ENCODE data around the gene CST9L. TPM values are rescaled to one million over a fixed set of nuclear protein-coding genes. Genes with fewer than 3 reads are reported as not detected.

Gene CST9L
- total and polyA plus RNA-seq, 12 donors: not detected

GRCh38 chr20:23517719-23518118, 50.6 kb downstream of the CST9L start:
- H3K4me3 ChIP-seq: no peak overlapping the region
- ATAC-seq: no peak
- DNase-seq: no peak
- peaks cover 0 to 5% (median 0%) of the 10 kb centered on the region in 7 donors for H3K27me3 ChIP-seq
- 74 to 79% methylated on average over 4 of the region's 4 CpGs for WGBS, 2 donors
- no peaks in the 10 kb centered on the region for H3K36me3 ChIP-seq
- intact Hi-C loops (cut with DNase I): no loop called here
- H3K9me3 ChIP-seq: no peaks in the 10 kb centered on the region
- H3K4me1 ChIP-seq: no peaks in the 10 kb centered on the region
- H3K27ac ChIP-seq: no peak overlapping the region
- TF ChIP-seq, protein P1, sequence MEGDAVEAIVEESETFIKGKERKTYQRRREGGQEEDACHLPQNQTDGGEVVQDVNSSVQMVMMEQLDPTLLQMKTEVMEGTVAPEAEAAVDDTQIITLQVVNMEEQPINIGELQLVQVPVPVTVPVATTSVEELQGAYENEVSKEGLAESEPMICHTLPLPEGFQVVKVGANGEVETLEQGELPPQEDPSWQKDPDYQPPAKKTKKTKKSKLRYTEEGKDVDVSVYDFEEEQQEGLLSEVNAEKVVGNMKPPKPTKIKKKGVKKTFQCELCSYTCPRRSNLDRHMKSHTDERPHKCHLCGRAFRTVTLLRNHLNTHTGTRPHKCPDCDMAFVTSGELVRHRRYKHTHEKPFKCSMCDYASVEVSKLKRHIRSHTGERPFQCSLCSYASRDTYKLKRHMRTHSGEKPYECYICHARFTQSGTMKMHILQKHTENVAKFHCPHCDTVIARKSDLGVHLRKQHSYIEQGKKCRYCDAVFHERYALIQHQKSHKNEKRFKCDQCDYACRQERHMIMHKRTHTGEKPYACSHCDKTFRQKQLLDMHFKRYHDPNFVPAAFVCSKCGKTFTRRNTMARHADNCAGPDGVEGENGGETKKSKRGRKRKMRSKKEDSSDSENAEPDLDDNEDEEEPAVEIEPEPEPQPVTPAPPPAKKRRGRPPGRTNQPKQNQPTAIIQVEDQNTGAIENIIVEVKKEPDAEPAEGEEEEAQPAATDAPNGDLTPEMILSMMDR (IDR thresholded peaks at IDR 0.05): no peak

GRCh38 chr20:23515250-23515939, 52.9 kb downstream of the CST9L start:
- Histone ChIP-seq H3K27me3 (peaks cover 0 to 5% (median 0%) of the 10 kb centered on the region in 7 donors), H3K4me1 (no peaks in the 10 kb centered on the region), H3K36me3 (no peaks in the 10 kb centered on the region), H3K27ac (no peak overlapping the region), H3K9me3 (no peaks in the 10 kb centered on the region), H3K4me3 (no peak overlapping the region)
- 76 to 78% methylated on average over 5 of the region's 5 CpGs for WGBS, 2 donors
- intact Hi-C loops (cut with DNase I): no loop called here
- DNase-seq: no peak
- TF ChIP-seq, protein P1 (IDR thresholded peaks at IDR 0.05): no peak
- ATAC-seq: no peak

DNA sequence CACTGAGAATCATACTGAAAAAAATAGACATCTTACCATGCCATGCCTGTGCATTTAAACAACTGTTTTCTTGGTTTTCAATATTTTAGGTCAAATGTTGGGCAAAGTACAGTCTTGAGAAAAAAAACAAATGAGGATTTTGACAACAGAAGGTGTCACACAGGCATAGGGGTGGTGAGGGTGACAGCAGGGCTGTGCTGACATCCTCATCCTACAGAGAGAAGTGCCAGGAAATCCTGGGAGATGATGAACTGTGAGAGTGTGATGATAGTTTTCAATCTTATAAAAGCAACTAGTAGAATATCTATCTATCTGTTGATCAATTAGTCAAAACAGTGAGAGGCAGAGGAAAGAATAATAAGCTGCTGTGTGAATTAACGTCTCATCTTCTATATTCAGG, 53.4 kb downstream of the CST9L start:
- Histone ChIP-seq H3K9me3 (no peaks in the 10 kb centered on the region), H3K4me1 (no peaks in the 10 kb centered on the region), H3K36me3 (no peaks in the 10 kb centered on the region), H3K4me3 (no peak overlapping the region), H3K27me3 (peaks cover 0 to 5% (median 0%) of the 10 kb centered on the region in 7 donors), H3K27ac (no peak overlapping the region)
- 39 to 47% methylated on average over 1 of the region's 1 CpG for WGBS, 2 donors
- DNase-seq (no peak), ATAC-seq (no peak)
- TF ChIP-seq, protein P1 (IDR thresholded peaks at IDR 0.05): no peak
- intact Hi-C loops (cut with DNase I): no loop called here

Other genes with a start within 250 kb of the CST9L start
- 10 to 100 TPM in 2 of 10 donors, 1 to 10 TPM in 8; 4.5 to 12.9 (median 6.5) TPM for gene NXT1, start 217.7 kb downstream of the CST9L start, total RNA-seq
- 10 to 100 TPM in 1 of 2 donors, 1 to 10 TPM in 1; 6.6 to 21.3 TPM for gene NXT1, start 217.7 kb downstream of the CST9L start, polyA plus RNA-seq
- 10 to 100 TPM; 20.6 to 42.7 (median 28.8) TPM for gene GZF1, start 206.3 kb downstream of the CST9L start, total RNA-seq
- 10 to 100 TPM in 1 of 2 donors, 1 to 10 TPM in 1; 8.6 to 10.0 TPM for gene GZF1, start 206.3 kb downstream of the CST9L start, polyA plus RNA-seq
- 1 to 10 TPM; 3.1 to 7.2 (median 6.1) TPM for gene NAPB, start 147.0 kb downstream of the CST9L start, total RNA-seq
- 1 to 10 TPM; 2.1 to 5.8 TPM for gene NAPB, start 147.0 kb downstream of the CST9L start, polyA plus RNA-seq
- gene CSTL1, start 128.8 kb downstream of the CST9L start, total RNA-seq: not detected
- not detected for gene CSTL1, start 128.8 kb downstream of the CST9L start, polyA plus RNA-seq
- not detected for gene CST11, start 115.6 kb downstream of the CST9L start, total RNA-seq
- not detected for gene CST11, start 115.6 kb downstream of the CST9L start, polyA plus RNA-seq
- gene CST8, start 77.4 kb downstream of the CST9L start, total RNA-seq: not detected
- gene CST8, start 77.4 kb downstream of the CST9L start, polyA plus RNA-seq: not detected
- not detected for gene CST9, start 37.4 kb upstream of the CST9L start, total RNA-seq
- not detected for gene CST9, start 37.4 kb upstream of the CST9L start, polyA plus RNA-seq
- 1,000 to 10,000 TPM in 1 of 10 donors, 100 to 1,000 TPM in 9; 395 to 1,066 (median 576) TPM for gene CST3, start 69.5 kb upstream of the CST9L start, total RNA-seq
- 100 to 1,000 TPM; 633 to 805 TPM for gene CST3, start 69.5 kb upstream of the CST9L start, polyA plus RNA-seq
- gene CST4, start 120.6 kb upstream of the CST9L start, total RNA-seq: not detected
- not detected for gene CST4, start 120.6 kb upstream of the CST9L start, polyA plus RNA-seq
- gene CST1, start 182.5 kb upstream of the CST9L start, total RNA-seq: not detected
- gene CST1, start 182.5 kb upstream of the CST9L start, polyA plus RNA-seq: not detected